Subcutaneous abdominal adipose tissue (tissue), 5 donors: ENCODE results near the gene KLC3.
A peak's percentile ranks its signal among the peaks of the same experiment; 100 is the strongest.

Experiments used
- H3K27ac ChIP-seq: one replicate; pipeline ENCODE4 v1.7.0; 2013; ENCODE audit warnings: low read depth, mild to moderate bottlenecking, inconsistent platforms, low read length, moderate library complexity
- H3K27me3 ChIP-seq, 5 donors: one replicate each; pipeline ENCODE4 v1.7.0; 2013; ENCODE audit warnings: low read length in 5 of 5, inconsistent platforms in 1 of 5; ENCODE audit not compliant: control insufficient read depth in 5 of 5, insufficient read depth in 4 of 5
- H3K36me3 ChIP-seq, 5 donors: one replicate each; pipeline ENCODE4 v1.7.0; 2013; ENCODE audit warnings: low read length in 5 of 5; ENCODE audit not compliant: control insufficient read depth in 5 of 5, insufficient read depth in 5 of 5
- H3K4me1 ChIP-seq, 5 donors: one replicate each; pipeline ENCODE4 v1.7.0; 2013; ENCODE audit warnings: low read length in 5 of 5, mild to moderate bottlenecking in 3 of 5, moderate library complexity in 1 of 5; ENCODE audit not compliant: control insufficient read depth in 5 of 5, insufficient read depth in 5 of 5
- H3K4me3 ChIP-seq, 5 donors: one replicate each; pipeline ENCODE4 v1.7.0; 2013; ENCODE audit warnings: low read length in 5 of 5, low read depth in 1 of 5
- H3K9ac ChIP-seq, 5 donors: one replicate each; pipeline ENCODE4 v1.7.0; 2013; ENCODE audit warnings: low read length in 5 of 5, mild to moderate bottlenecking in 4 of 5, moderate library complexity in 3 of 5
- H3K9me3 ChIP-seq, 5 donors: one replicate each; pipeline ENCODE4 v1.7.0; 2013; ENCODE audit warnings: low read length in 5 of 5; ENCODE audit not compliant: control insufficient read depth in 5 of 5
- donor health status: healthy.
- donor health status: healthy.
- donor health status: healthy.
- donor health status: healthy.
- donor health status: healthy.

KLC3 gene

DNA sequence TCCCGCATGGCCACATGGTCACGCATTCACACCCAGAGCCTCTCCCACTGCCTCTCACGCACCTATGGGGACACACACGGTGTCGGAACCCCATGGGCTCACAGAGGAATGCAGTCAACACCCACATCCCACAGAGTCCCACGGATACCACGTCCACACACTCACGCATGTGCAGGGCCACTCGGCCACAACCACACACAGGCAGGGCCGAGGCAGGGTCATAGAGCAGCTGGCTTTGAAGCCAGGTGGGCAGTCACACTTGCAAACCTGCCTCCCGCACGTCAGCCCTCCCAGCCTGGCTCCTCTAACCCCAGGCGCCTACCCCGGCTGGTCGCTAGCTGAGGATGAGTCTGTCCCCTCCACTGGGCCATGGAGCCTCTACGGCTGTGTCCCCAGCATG, 21.7 kb downstream of the KLC3 start:
- Histone ChIP-seq H3K4me3 (no peak overlapping the region), H3K4me1 (no peaks in the 10 kb centered on the region), H3K36me3 (peaks cover 0 to 52% (median 31%) of the 10 kb centered on the region in 5 donors), H3K9ac (no peak overlapping the region), H3K9me3 (no peaks in the 10 kb centered on the region), H3K27ac (no peak overlapping the region), H3K27me3 (no peaks in the 10 kb centered on the region)

GRCh38 chr19:45363861-45364459, 23.4 kb downstream of the KLC3 start:
- no peaks in the 10 kb centered on the region for H3K9me3 ChIP-seq
- H3K9ac ChIP-seq, result no peak overlapping the region
- no peaks in the 10 kb centered on the region for H3K27me3 ChIP-seq
- no peak overlapping the region for H3K27ac ChIP-seq
- H3K4me3 ChIP-seq, result no peak overlapping the region
- H3K4me1 ChIP-seq, result no peaks in the 10 kb centered on the region
- peaks cover 0 to 44% (median 28%) of the 10 kb centered on the region in 5 donors for H3K36me3 ChIP-seq

GRCh38 chr19:45364696-45365095, 24.1 kb downstream of the KLC3 start:
- Histone ChIP-seq H3K9ac (no peak overlapping the region), H3K27ac (no peak overlapping the region), H3K4me3 (no peak overlapping the region), H3K4me1 (peaks cover 0 to 3% (median 2%) of the 10 kb centered on the region in 5 donors), H3K9me3 (no peaks in the 10 kb centered on the region), H3K27me3 (no peaks in the 10 kb centered on the region), H3K36me3 (peaks cover 0 to 37% (median 23%) of the 10 kb centered on the region in 5 donors)

GRCh38 chr19:45368127-45368526, 27.6 kb downstream of the KLC3 start:
- H3K36me3 ChIP-seq, result peaks cover 0 to 17% (median 6%) of the 10 kb centered on the region in 5 donors
- no peaks in the 10 kb centered on the region for H3K27me3 ChIP-seq
- peaks cover 0 to 10% (median 10%) of the 10 kb centered on the region in 5 donors for H3K4me1 ChIP-seq
- no peak overlapping the region for H3K27ac ChIP-seq
- H3K9ac ChIP-seq, result no peak overlapping the region
- H3K9me3 ChIP-seq, result no peaks in the 10 kb centered on the region
- H3K4me3 ChIP-seq, result no peak overlapping the region

- Histone ChIP-seq H3K36me3 (peaks cover 0 to 11% (median 4%) of the 10 kb centered on the region in 5 donors), H3K4me3 (no peak overlapping the region), H3K27me3 (no peaks in the 10 kb centered on the region), H3K4me1 (peaks cover 0 to 10% (median 10%) of the 10 kb centered on the region in 5 donors), H3K9me3 (no peaks in the 10 kb centered on the region), H3K9ac (no peak overlapping the region), H3K27ac (no peak overlapping the region)
These were observed 28.3 kb downstream of the KLC3 start for GRCh38 chr19:45368737-45369340.

DNA sequence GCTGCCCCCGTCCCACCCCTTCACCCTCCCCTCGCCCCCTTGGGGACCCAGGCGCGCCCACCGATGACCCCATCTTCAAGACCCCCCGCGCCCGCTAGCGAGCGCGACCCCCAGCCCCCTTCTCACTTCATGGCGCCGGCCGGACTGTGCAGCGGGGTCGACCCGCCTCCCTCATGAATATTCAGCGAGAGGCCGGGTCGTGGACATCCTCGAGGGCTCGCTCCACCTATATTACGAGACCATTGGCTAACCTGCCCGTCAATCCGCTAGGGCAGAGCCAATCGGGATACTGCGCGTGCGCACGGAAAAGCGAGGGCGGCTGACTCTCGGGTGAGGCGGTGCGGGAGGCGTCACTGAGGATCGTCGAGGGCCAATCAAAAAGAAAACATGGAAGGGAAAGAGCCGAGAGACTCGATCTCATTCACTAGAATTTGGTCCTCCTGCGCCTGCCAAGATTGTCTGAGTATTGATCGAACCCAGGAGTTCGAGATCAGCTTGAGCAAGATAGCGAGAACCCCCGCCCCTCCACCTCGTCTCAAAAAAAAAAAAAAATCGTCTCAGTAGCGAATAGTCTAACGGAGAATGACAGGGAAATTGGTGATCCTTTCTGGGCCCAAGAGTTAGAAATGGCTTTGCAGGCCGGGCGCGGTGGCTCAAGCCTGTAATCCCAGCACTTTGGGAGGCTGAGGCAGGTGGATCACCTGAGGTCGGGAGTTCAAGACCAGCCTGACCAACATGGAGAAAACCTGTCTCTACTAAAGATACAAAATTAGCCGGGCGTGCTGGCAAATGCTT, 30.1 kb downstream of the KLC3 start, which contains the start of gene ERCC2:
Gene ERCC2 (minus strand): TSS at position 164 of the 795 bp plus-strand sequence. CDS start 33 bp downstream, at position 131.
- peak within 1 kb of the TSS in 4 of 5 donors; percentile 70 to 83 (median 80) for H3K9ac ChIP-seq
- no peaks in the 10 kb centered on the region for H3K27me3 ChIP-seq
- H3K4me1 ChIP-seq, result peaks cover 0 to 10% (median 10%) of the 10 kb centered on the region in 5 donors
- peak within 1 kb of the TSS; percentile 76 to 90 (median 80) for H3K4me3 ChIP-seq
- no peaks in the 10 kb centered on the region for H3K9me3 ChIP-seq
- H3K27ac ChIP-seq, result peak within 1 kb of the TSS; percentile 46
- no peaks in the 10 kb centered on the region for H3K36me3 ChIP-seq

GRCh38 chr19:45376045-45376724, 35.6 kb downstream of the KLC3 start:
- Histone ChIP-seq H3K27me3 (no peaks in the 10 kb centered on the region), H3K9me3 (no peaks in the 10 kb centered on the region), H3K4me3 (no peak overlapping the region), H3K27ac (no peak overlapping the region), H3K36me3 (no peaks in the 10 kb centered on the region), H3K9ac (no peak overlapping the region), H3K4me1 (peaks cover 0 to 7% (median 6%) of the 10 kb centered on the region in 5 donors)

GRCh38 chr19:45380107-45380506, 39.6 kb downstream of the KLC3 start:
- H3K36me3 ChIP-seq, result peaks cover 0 to 2% (median 0%) of the 10 kb centered on the region in 5 donors
- H3K27me3 ChIP-seq, result peaks cover 4 to 5% (median 4%) of the 10 kb centered on the region in 5 donors
- H3K27ac ChIP-seq, result no peak overlapping the region
- no peaks in the 10 kb centered on the region for H3K9me3 ChIP-seq
- peaks cover 0 to 8% (median 7%) of the 10 kb centered on the region in 5 donors for H3K4me1 ChIP-seq
- H3K9ac ChIP-seq, result no peak overlapping the region
- H3K4me3 ChIP-seq, result no peak overlapping the region

- Histone ChIP-seq H3K27me3 (peaks cover 16 to 18% (median 17%) of the 10 kb centered on the region in 5 donors), H3K4me3 (no peak overlapping the region), H3K9ac (no peak overlapping the region), H3K4me1 (peaks cover 0 to 11% (median 6%) of the 10 kb centered on the region in 5 donors), H3K27ac (no peak overlapping the region), H3K36me3 (peaks cover 0 to 2% (median 0%) of the 10 kb centered on the region in 5 donors), H3K9me3 (no peaks in the 10 kb centered on the region)
These were observed 41.9 kb downstream of the KLC3 start for GRCh38 chr19:45382426-45382825.
